Colon (tissue), 2 donors: Measurements from ENCODE around the gene TAF13.
A peak's percentile ranks its signal among the peaks of the same experiment; 100 is the strongest.

Source experiments
- FAIRE-seq: peaks from 2 replicates; lab custom pipeline; 2012; peaks lifted over from hg19 to GRCh38; lab: Jason Lieb, UNC
- donor health status: control.
- donor health status: control.

TAF13 gene

GRCh38 chr1:109075531-109076490 is at the start of gene TAF13:
TSS of gene TAF13 (minus strand) at chr1:109076003. CDS start at chr1:109075947, 56 bp downstream.
- FAIRE-seq: no peak

- FAIRE-seq: no peak
Observed at GRCh38 chr1:109120356-109120755, 44.6 kb upstream of the TAF13 start.

GRCh38 chr1:109118089-109118488 is 42.3 kb upstream of the TAF13 start:
- no peak for FAIRE-seq

- FAIRE-seq: no peak
Observed at GRCh38 chr1:109116286-109116685, 40.5 kb upstream of the TAF13 start.

- FAIRE-seq: no peak
Observed at GRCh38 chr1:109115685-109116084, 39.9 kb upstream of the TAF13 start.

- FAIRE-seq: no peak
Observed at GRCh38 chr1:109114342-109114674, 38.5 kb upstream of the TAF13 start.

GRCh38 chr1:109113590-109114341 is 38.0 kb upstream of the TAF13 start, which contains the start of gene ELAPOR1:
TSS of gene ELAPOR1 (plus strand) at chr1:109114115. CDS start at chr1:109114184, 69 bp downstream.
- no peak for FAIRE-seq

- no peak for FAIRE-seq
Observed at GRCh38 chr1:109112652-109113285, 37.0 kb upstream of the TAF13 start.

- FAIRE-seq: no peak
Observed at GRCh38 chr1:109112056-109112651, 36.4 kb upstream of the TAF13 start.

GRCh38 chr1:109111386-109112055 is 35.7 kb upstream of the TAF13 start:
- no peak for FAIRE-seq

- FAIRE-seq: no peak
Observed at GRCh38 chr1:109109906-109110305, 34.1 kb upstream of the TAF13 start.

GRCh38 chr1:109107785-109108184 is 32.0 kb upstream of the TAF13 start:
- no peak for FAIRE-seq

- no peak for FAIRE-seq
Observed at GRCh38 chr1:109105881-109106280, 30.1 kb upstream of the TAF13 start.

GRCh38 chr1:109104364-109105151 is 28.8 kb upstream of the TAF13 start:
- no peak for FAIRE-seq

GRCh38 chr1:109099938-109100773 is 24.4 kb upstream of the TAF13 start:
- FAIRE-seq: peak; percentile 5

GRCh38 chr1:109096120-109096519 is 20.3 kb upstream of the TAF13 start:
- no peak for FAIRE-seq

- FAIRE-seq: no peak
Observed at GRCh38 chr1:109095631-109096030, 19.8 kb upstream of the TAF13 start.

GRCh38 chr1:109094871-109095270 is 19.1 kb upstream of the TAF13 start:
- FAIRE-seq: no peak

- no peak for FAIRE-seq
Observed at GRCh38 chr1:109094377-109094803, 18.6 kb upstream of the TAF13 start.

- no peak for FAIRE-seq
Observed at GRCh38 chr1:109091839-109092193, 16.0 kb upstream of the TAF13 start.
